Fibroblast of lung (primary cell): Measurements from ENCODE around the gene SDE2. TPM values are rescaled to one million over a fixed set of nuclear protein-coding genes. Genes with fewer than 3 reads are reported as not detected.

Experiments
- DNase-seq, 2 donors: peaks; one replicate each; pipeline versions ENCODE4 v3.0.0 to v3.0.0-alpha.2; 2010; ENCODE audit warnings: low read depth in 2 of 2
- H2AFZ ChIP-seq: 2 replicates; pipeline ENCODE4 v1.5.1; 2012; ENCODE audit warnings: low read length, control low read depth, inconsistent platforms
- H3K27ac ChIP-seq: 2 replicates; pipeline ENCODE4 v1.5.1; 2011; ENCODE audit warnings: low read length, control low read depth; ENCODE audit not compliant: insufficient read depth
- H3K27me3 ChIP-seq: 2 replicates; pipeline ENCODE4 v1.5.1; 2011; ENCODE audit warnings: mild to moderate bottlenecking, low read length; ENCODE audit not compliant: control insufficient read depth, insufficient read depth
- H3K36me3 ChIP-seq: 2 replicates; pipeline ENCODE4 v1.5.1; 2011; ENCODE audit warnings: low read length; ENCODE audit not compliant: control insufficient read depth, insufficient read depth
- H3K4me1 ChIP-seq: 2 replicates; pipeline ENCODE4 v1.5.1; 2011; ENCODE audit warnings: low read length; ENCODE audit not compliant: control insufficient read depth, insufficient read depth; ENCODE audit errors: extremely low read depth
- H3K4me2 ChIP-seq: 2 replicates; pipeline ENCODE4 v1.5.1; 2011; ENCODE audit warnings: low read length, control low read depth; ENCODE audit not compliant: insufficient read depth; ENCODE audit errors: extremely low read depth
- H3K4me3 ChIP-seq, 4 experiments: fragments of 200-600 bp in 1 of 4; sonication (generic) in 1 of 4; replicated peaks in 1 of 4; 2 replicates each; pipeline ENCODE4 v1.5.1; 2011 to 2016; ENCODE audit warnings: low read length in 4 of 4, low read depth in 3 of 4, mild to moderate bottlenecking in 3 of 4, control low read depth in 2 of 4, inconsistent platforms in 1 of 4, mixed read lengths in 1 of 4; ENCODE audit not compliant: insufficient read depth in 1 of 4; ENCODE audit errors: control extremely low read depth in 1 of 4
- H3K79me2 ChIP-seq: 2 replicates; pipeline ENCODE4 v1.5.1; 2012; ENCODE audit warnings: mild to moderate bottlenecking, low read length, inconsistent platforms; ENCODE audit not compliant: control insufficient read depth, insufficient read depth
- H3K9ac ChIP-seq: 2 replicates; pipeline ENCODE4 v1.5.1; 2011; ENCODE audit warnings: mild to moderate bottlenecking, low read length, control low read depth; ENCODE audit not compliant: insufficient read depth
- H3K9me3 ChIP-seq: 2 replicates; pipeline ENCODE4 v1.5.1; 2012; ENCODE audit warnings: low read depth, low read length; ENCODE audit not compliant: control insufficient read depth, insufficient read depth
- H4K20me1 ChIP-seq: 2 replicates; pipeline ENCODE4 v1.5.1; 2011; ENCODE audit warnings: low read length; ENCODE audit not compliant: control insufficient read depth, insufficient read depth; ENCODE audit errors: extremely low read depth
- EZH2 ChIP-seq: IDR thresholded peaks from 2 replicates; pipeline ENCODE4 v1.5.1; 2012; ENCODE audit warnings: low read length, control low read depth, mild to moderate bottlenecking; ENCODE audit errors: missing control alignments
- polyA plus RNA-seq, 2 donors: library from polyadenylated mRNA; depleted of rRNA in 1 of 2; stranded (reverse) in 1 of 2; unstranded in 1 of 2; fragments of >200 nt; gene quantifications; 2 replicates each; pipeline ENCODE4 v1.2.1, GENCODE V29; 2011 to 2012; ENCODE audit warnings: missing spikeins in 1 of 2
- total RNA-seq: library from RNA; depleted of rRNA; stranded (reverse); fragments of >200 nt; gene quantifications from 2 replicates; pipeline ENCODE4 v1.2.1, GENCODE V29; 2014
- TF ChIP-seq, protein P1 (sequence below), 2 donors: IDR thresholded peaks in 1 of 2; conservative IDR thresholded peaks in 1 of 2; 1 replicate in 1 of 2; 2 replicates in 1 of 2; pipeline ENCODE4 v1.5.1; 2011 to 2012; ENCODE audit warnings: low read length in 2 of 2, control low read depth in 1 of 2, inconsistent platforms in 1 of 2, low read depth in 1 of 2, mild to moderate bottlenecking in 1 of 2

SDE2 gene
- total and polyA plus RNA-seq, 2 donors (not counting 1 experiment from before 2014, with no cell fraction given): 17.2 to 25.8 TPM

- DNase-seq: peak; percentile 44 to 73
- H3K36me3 ChIP-seq: peaks cover 12% of the 10 kb centered on the region
- no peak for TF ChIP-seq EZH2
- TF ChIP-seq, protein P1, sequence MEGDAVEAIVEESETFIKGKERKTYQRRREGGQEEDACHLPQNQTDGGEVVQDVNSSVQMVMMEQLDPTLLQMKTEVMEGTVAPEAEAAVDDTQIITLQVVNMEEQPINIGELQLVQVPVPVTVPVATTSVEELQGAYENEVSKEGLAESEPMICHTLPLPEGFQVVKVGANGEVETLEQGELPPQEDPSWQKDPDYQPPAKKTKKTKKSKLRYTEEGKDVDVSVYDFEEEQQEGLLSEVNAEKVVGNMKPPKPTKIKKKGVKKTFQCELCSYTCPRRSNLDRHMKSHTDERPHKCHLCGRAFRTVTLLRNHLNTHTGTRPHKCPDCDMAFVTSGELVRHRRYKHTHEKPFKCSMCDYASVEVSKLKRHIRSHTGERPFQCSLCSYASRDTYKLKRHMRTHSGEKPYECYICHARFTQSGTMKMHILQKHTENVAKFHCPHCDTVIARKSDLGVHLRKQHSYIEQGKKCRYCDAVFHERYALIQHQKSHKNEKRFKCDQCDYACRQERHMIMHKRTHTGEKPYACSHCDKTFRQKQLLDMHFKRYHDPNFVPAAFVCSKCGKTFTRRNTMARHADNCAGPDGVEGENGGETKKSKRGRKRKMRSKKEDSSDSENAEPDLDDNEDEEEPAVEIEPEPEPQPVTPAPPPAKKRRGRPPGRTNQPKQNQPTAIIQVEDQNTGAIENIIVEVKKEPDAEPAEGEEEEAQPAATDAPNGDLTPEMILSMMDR (conservative IDR thresholded peaks at IDR 0.05 in 1 of 2, IDR thresholded peaks at IDR 0.05 in 1 of 2; ENCODE audit: low read depth in 1 of 2, low read length in 2 of 2): peak; percentile 22 to 75
- H4K20me1 ChIP-seq: no peaks in the 10 kb centered on the region
- no peak overlapping the region for H3K4me2 ChIP-seq
- no peaks in the 10 kb centered on the region for H3K27me3 ChIP-seq
- no peak overlapping the region for H3K27ac ChIP-seq
- H3K9ac ChIP-seq: no peak overlapping the region
- H3K79me2 ChIP-seq: no peaks in the 10 kb centered on the region
- no peaks in the 10 kb centered on the region for H3K4me1 ChIP-seq
- no peak overlapping the region for H2AFZ ChIP-seq
- H3K9me3 ChIP-seq: no peaks in the 10 kb centered on the region
- H3K4me3 ChIP-seq: no peak overlapping the region
Measured at GRCh38 chr1:225987491-225988316, 11.4 kb downstream of the SDE2 start.

- no peak overlapping the region for H3K27ac ChIP-seq
- H3K4me3 ChIP-seq: no peak overlapping the region
- H3K36me3 ChIP-seq: peaks cover 8% of the 10 kb centered on the region
- TF ChIP-seq EZH2: no peak
- TF ChIP-seq, protein P1 (conservative IDR thresholded peaks at IDR 0.05 in 1 of 2, IDR thresholded peaks at IDR 0.05 in 1 of 2; ENCODE audit: low read depth in 1 of 2, low read length in 2 of 2): no peak
- no peak overlapping the region for H3K4me2 ChIP-seq
- no peak overlapping the region for H3K9ac ChIP-seq
- H3K79me2 ChIP-seq: no peaks in the 10 kb centered on the region
- no peak overlapping the region for H2AFZ ChIP-seq
- H3K9me3 ChIP-seq: no peaks in the 10 kb centered on the region
- no peaks in the 10 kb centered on the region for H3K4me1 ChIP-seq
- H3K27me3 ChIP-seq: no peaks in the 10 kb centered on the region
- no peak for DNase-seq
- H4K20me1 ChIP-seq: no peaks in the 10 kb centered on the region
Measured at GRCh38 chr1:225981714-225982113, 17.4 kb downstream of the SDE2 start.

- Histone ChIP-seq H3K27ac (no peak overlapping the region), H3K27me3 (no peaks in the 10 kb centered on the region), H3K4me3 (no peak overlapping the region), H3K4me2 (no peak overlapping the region), H3K9ac (no peak overlapping the region), H3K79me2 (no peaks in the 10 kb centered on the region), H3K36me3 (peaks cover 6% of the 10 kb centered on the region), H3K4me1 (no peaks in the 10 kb centered on the region), H3K9me3 (no peaks in the 10 kb centered on the region), H2AFZ (no peak overlapping the region), H4K20me1 (no peaks in the 10 kb centered on the region)
- no peak for DNase-seq
- TF ChIP-seq, protein P1 (conservative IDR thresholded peaks at IDR 0.05 in 1 of 2, IDR thresholded peaks at IDR 0.05 in 1 of 2; ENCODE audit: low read depth in 1 of 2, low read length in 2 of 2): no peak
- no peak for TF ChIP-seq EZH2
Measured at GRCh38 chr1:225980005-225980836, 18.9 kb downstream of the SDE2 start.
